HCT116 (cell line): ENCODE results near the gene PRKN. TPM values are rescaled to one million over a fixed set of nuclear protein-coding genes. Genes with fewer than 3 reads are reported as not detected.

Source experiments
- ATAC-seq: fragments of 200-7000 bp; cut with Tn5 transposase; 2 replicates; pipeline ENCODE4 v1.9.1; 2020; ENCODE audit warnings: mild to moderate bottlenecking, moderate library complexity
- BruUV-seq: library from RNA; stranded (reverse); fragments of 400-500 nt; replicated peaks from 2 replicates; lab custom pipeline; 2021; lab: Mats Ljungman, UMichigan
- CTCF ChIA-PET: fragments of 300-600 bp; sonication (Branson Sonifier 250); formaldehyde crosslinking; loops from one replicate; lab custom pipeline; 2021; ENCODE audit warnings: antibody characterized with exemption; lab: Charles Lee
- POLR2A ChIA-PET: fragments of 300-600, 350-600 bp; sonication (Branson Sonifier 250); formaldehyde crosslinking; loops from one replicate; lab custom pipeline; 2021; ENCODE audit warnings: antibody characterized with exemption; lab: Charles Lee
- RAD21 ChIA-PET, 2 experiments: fragments of 300-600 bp; sonication (Branson Sonifier 250); formaldehyde crosslinking; loops; one replicate each; lab custom pipeline; 2023; ENCODE audit warnings: low total read pairs in 2 of 2; ENCODE audit not compliant: uncharacterized antibody in 2 of 2, unreplicated experiment in 2 of 2, low non-redundant PET in 1 of 2; lab: Charles Lee
- DNase-seq: peaks from one replicate; pipeline ENCODE4 v3.0.0-alpha.2; 2010; ENCODE audit warnings: low read depth, low spot score
- H2AFZ ChIP-seq: fragments of 200-600 bp; shearing (Covaris generic), sonication (generic); 2 replicates; pipeline ENCODE4 v1.6.1; 2017; ENCODE audit warnings: low read depth, mixed run types, mixed read lengths, antibody characterized with exemption, low read length; ENCODE audit not compliant: poor library complexity, severe bottlenecking
- H3K27ac ChIP-seq: 2 replicates; pipeline ENCODE4 v1.5.1; 2012; ENCODE audit warnings: low read depth, low read length
- H3K27me3 ChIP-seq: fragments of 200-600 bp; sonication (generic); 2 replicates; pipeline ENCODE4 v1.6.1; 2016; ENCODE audit warnings: mixed run types, low read length, mixed read lengths; ENCODE audit not compliant: insufficient read depth
- H3K36me3 ChIP-seq, 2 experiments: fragments of 200-500 bp in 1 of 2; fragments of 200-600 bp in 1 of 2; sonication (Bioruptor generic) in 1 of 2; sonication (generic) in 1 of 2; 2 replicates each; pipeline versions ENCODE4 v1.5.1 to v1.6.1; 2014 to 2016; ENCODE audit warnings: low read length in 2 of 2, inconsistent platforms in 1 of 2, mixed read lengths in 1 of 2, mixed run types in 1 of 2; ENCODE audit not compliant: insufficient read depth in 2 of 2, control insufficient read depth in 1 of 2
- H3K4me1 ChIP-seq, 2 experiments: fragments of 200-600 bp in 1 of 2; sonication (generic) in 1 of 2; 2 replicates each; pipeline versions ENCODE4 v1.5.1 to v1.6.1; 2012 to 2017; ENCODE audit warnings: low read length in 2 of 2, inconsistent platforms in 1 of 2, mild to moderate bottlenecking in 1 of 2, mixed read lengths in 1 of 2, mixed run types in 1 of 2, moderate library complexity in 1 of 2; ENCODE audit not compliant: insufficient read depth in 2 of 2, control insufficient read depth in 1 of 2
- H3K4me2 ChIP-seq: fragments of 200-600 bp; sonication (generic); 2 replicates; pipeline ENCODE4 v1.6.1; 2017; ENCODE audit warnings: mixed run types, low read length, mixed read lengths
- H3K4me3 ChIP-seq, 2 experiments: fragments of 200-600 bp in 1 of 2; sonication (generic) in 1 of 2; replicated peaks in 1 of 2; 2 replicates each; pipeline ENCODE4 v1.5.1; 2011 to 2016; ENCODE audit warnings: low read length in 2 of 2, control low read depth in 1 of 2, low read depth in 1 of 2, mild to moderate bottlenecking in 1 of 2, mixed read lengths in 1 of 2, mixed run types in 1 of 2
- H3K79me2 ChIP-seq: fragments of 200-600 bp; sonication (generic); 2 replicates; pipeline ENCODE4 v1.6.1; 2017; ENCODE audit warnings: mild to moderate bottlenecking, mixed run types, low read length, moderate library complexity, mixed read lengths; ENCODE audit not compliant: insufficient read depth
- H3K9ac ChIP-seq: fragments of 200-600 bp; sonication (generic); 2 replicates; pipeline ENCODE4 v1.6.1; 2016; ENCODE audit warnings: low read length, mixed read lengths
- H3K9me2 ChIP-seq: fragments of 200-600 bp; sonication (generic), shearing (Covaris generic); 2 replicates; pipeline ENCODE4 v1.6.1; 2017; ENCODE audit warnings: mixed run types, mild to moderate bottlenecking, moderate library complexity; ENCODE audit not compliant: insufficient read depth
- H3K9me3 ChIP-seq, 2 experiments: fragments of 200-500 bp in 1 of 2; fragments of 200-600 bp in 1 of 2; sonication (Bioruptor generic) in 1 of 2; sonication (generic) in 1 of 2; 2 replicates each; pipeline ENCODE4 v1.6.1; 2014 to 2017; ENCODE audit warnings: low read length in 2 of 2, mixed read lengths in 2 of 2, inconsistent platforms in 1 of 2, low read depth in 1 of 2, mild to moderate bottlenecking in 1 of 2, mixed run types in 1 of 2, moderate library complexity in 1 of 2; ENCODE audit not compliant: control insufficient read depth in 1 of 2, insufficient read depth in 1 of 2
- H4K20me1 ChIP-seq: fragments of 200-600 bp; sonication (generic), shearing (Covaris generic); 2 replicates; pipeline ENCODE4 v1.6.1; 2017; ENCODE audit warnings: mixed run types, mild to moderate bottlenecking, moderate library complexity; ENCODE audit not compliant: insufficient read depth
- ATF3 ChIP-seq: IDR thresholded peaks from 2 replicates; pipeline ENCODE4 v1.6.1; 2012
- CBX3 ChIP-seq: IDR thresholded peaks from 2 replicates; pipeline ENCODE4 v1.6.1; 2012; ENCODE audit warnings: low read depth
- CEBPB ChIP-seq: IDR thresholded peaks from 2 replicates; pipeline ENCODE4 v1.6.1; 2012; ENCODE audit warnings: low read depth
- EGR1 ChIP-seq: IDR thresholded peaks from 2 replicates; pipeline ENCODE4 v1.6.1; 2012; ENCODE audit warnings: low read depth
- EZH2 ChIP-seq: fragments of 200-600 bp; sonication (generic); IDR thresholded peaks from 2 replicates; pipeline ENCODE4 v1.6.1; 2017; ENCODE audit warnings: antibody characterized with exemption, mixed run types
- JUND ChIP-seq: IDR thresholded peaks from 2 replicates; pipeline ENCODE4 v1.6.1; 2012
- RAD21 ChIP-seq: IDR thresholded peaks from 2 replicates; pipeline ENCODE4 v1.6.1; 2012; ENCODE audit warnings: low read depth, mild to moderate bottlenecking
- REST ChIP-seq: IDR thresholded peaks from 2 replicates; pipeline ENCODE4 v1.6.1; 2012; ENCODE audit warnings: low read depth
- SIN3A ChIP-seq: IDR thresholded peaks from 2 replicates; pipeline ENCODE4 v1.6.1; 2012; ENCODE audit warnings: low read depth
- SP1 ChIP-seq: IDR thresholded peaks from 2 replicates; pipeline ENCODE4 v1.6.1; 2012; ENCODE audit warnings: low read depth
- YY1 ChIP-seq: IDR thresholded peaks from 2 replicates; pipeline ENCODE4 v1.6.1; 2011; ENCODE audit warnings: low read length, low read depth, moderate library complexity, mild to moderate bottlenecking; ENCODE audit not compliant: insufficient replicate concordance; ENCODE audit errors: extremely low read depth
- ZFX ChIP-seq: fragments of 450-650 bp; IDR thresholded peaks from 2 replicates; pipeline ENCODE4 v1.6.1; 2017
- intact Hi-C: fragments of 100-400 bp; cut with micrococcal nuclease; formaldehyde crosslinking; loops from 2 replicates; pipeline ENCODE4 v1.10.0; 2022
- total RNA-seq: library from RNA; stranded (reverse); gene quantifications from one replicate; pipeline ENCODE4 v1.2.1, GENCODE V29; 2021; ENCODE audit not compliant: unreplicated experiment
- TF ChIP-seq, protein P1 (sequence below): IDR thresholded peaks from 2 replicates; pipeline ENCODE4 v1.6.1; 2011; ENCODE audit warnings: mild to moderate bottlenecking, low read length, moderate library complexity; ENCODE audit not compliant: insufficient replicate concordance; ENCODE audit errors: extremely low read depth

The PRKN gene
- total RNA-seq, 1 experiment from 2014 or later = 2.6 TPM

- Histone ChIP-seq H3K4me1 (no peaks in the 10 kb centered on the region; a peak in 1 of 4 replicates), H3K27ac (no peak overlapping the region), H3K36me3 (no peaks in the 10 kb centered on the region), H3K9me2 (no peaks in the 10 kb centered on the region), H3K4me2 (no peak overlapping the region), H4K20me1 (no peaks in the 10 kb centered on the region), H3K27me3 (no peaks in the 10 kb centered on the region), H3K79me2 (no peaks in the 10 kb centered on the region), H3K4me3 (no peak overlapping the region), H3K9ac (no peak overlapping the region), H3K9me3 (no peaks in the 10 kb centered on the region), H2AFZ (no peak overlapping the region)
- ATAC-seq (no peak), DNase-seq (no peak)
- CTCF ChIA-PET = no interaction called here
- RAD21 ChIA-PET = no interaction called here
- no peak for TF ChIP-seq EZH2
- TF ChIP-seq YY1 = no peak
- TF ChIP-seq, protein P1, sequence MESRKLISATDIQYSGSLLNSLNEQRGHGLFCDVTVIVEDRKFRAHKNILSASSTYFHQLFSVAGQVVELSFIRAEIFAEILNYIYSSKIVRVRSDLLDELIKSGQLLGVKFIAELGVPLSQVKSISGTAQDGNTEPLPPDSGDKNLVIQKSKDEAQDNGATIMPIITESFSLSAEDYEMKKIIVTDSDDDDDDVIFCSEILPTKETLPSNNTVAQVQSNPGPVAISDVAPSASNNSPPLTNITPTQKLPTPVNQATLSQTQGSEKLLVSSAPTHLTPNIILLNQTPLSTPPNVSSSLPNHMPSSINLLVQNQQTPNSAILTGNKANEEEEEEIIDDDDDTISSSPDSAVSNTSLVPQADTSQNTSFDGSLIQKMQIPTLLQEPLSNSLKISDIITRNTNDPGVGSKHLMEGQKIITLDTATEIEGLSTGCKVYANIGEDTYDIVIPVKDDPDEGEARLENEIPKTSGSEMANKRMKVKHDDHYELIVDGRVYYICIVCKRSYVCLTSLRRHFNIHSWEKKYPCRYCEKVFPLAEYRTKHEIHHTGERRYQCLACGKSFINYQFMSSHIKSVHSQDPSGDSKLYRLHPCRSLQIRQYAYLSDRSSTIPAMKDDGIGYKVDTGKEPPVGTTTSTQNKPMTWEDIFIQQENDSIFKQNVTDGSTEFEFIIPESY = no peak
- no peak for TF ChIP-seq JUND
- TF ChIP-seq CBX3 = no peak
- POLR2A ChIA-PET = no interaction called here
- intact Hi-C loops = no loop called here
- BruUV-seq = no TSS peak
Measured at GRCh38 chr6:161494566-161494965, 1233.0 kb downstream of the PRKN start.

DNA sequence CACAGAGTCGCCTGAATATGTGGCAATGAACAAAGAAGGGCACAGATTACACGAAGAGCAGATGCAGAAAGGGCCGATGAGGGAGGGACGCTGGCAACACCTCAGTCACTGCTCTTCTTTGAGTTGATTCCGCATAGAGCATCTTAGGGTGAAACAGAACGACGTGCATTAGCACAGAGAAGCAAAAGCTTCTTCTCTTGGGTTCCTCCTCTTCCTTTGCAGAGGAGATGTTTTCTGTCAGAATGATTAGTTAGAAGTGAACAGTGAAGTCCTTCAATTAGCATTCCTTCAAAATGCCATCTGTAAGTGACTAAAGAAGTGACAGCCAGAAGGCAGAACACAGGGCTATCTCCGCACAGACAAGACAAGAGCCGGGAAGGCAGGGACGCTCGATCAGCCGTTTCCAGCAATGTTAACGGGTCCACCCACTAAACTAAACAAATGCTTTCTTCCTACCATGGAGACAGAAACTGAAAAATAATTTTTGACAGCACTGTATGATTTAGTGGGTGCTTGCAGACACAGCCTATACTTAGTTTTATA lies 1233.9 kb downstream of the PRKN start:
- no peak overlapping the region for H3K27ac ChIP-seq
- no peaks in the 10 kb centered on the region for H3K79me2 ChIP-seq
- CTCF ChIA-PET = no interaction called here
- DNase-seq (no peak), ATAC-seq (no peak)
- no peaks in the 10 kb centered on the region for H4K20me1 ChIP-seq
- H3K4me1 ChIP-seq = no peaks in the 10 kb centered on the region; a peak in 1 of 4 replicates
- intact Hi-C loops = no loop called here
- no TSS peak for BruUV-seq
- no peaks in the 10 kb centered on the region for H3K9me2 ChIP-seq
- H3K4me2 ChIP-seq = no peak overlapping the region
- H3K36me3 ChIP-seq = no peaks in the 10 kb centered on the region
- H3K9ac ChIP-seq = no peak overlapping the region
- H3K4me3 ChIP-seq = no peak overlapping the region
- no peak overlapping the region for H2AFZ ChIP-seq
- H3K27me3 ChIP-seq = no peaks in the 10 kb centered on the region
- POLR2A ChIA-PET = no interaction called here
- H3K9me3 ChIP-seq = no peaks in the 10 kb centered on the region
- RAD21 ChIA-PET = no interaction called here
- TF ChIP-seq ZFX = no peak
- TF ChIP-seq RAD21 = no peak
- TF ChIP-seq CEBPB = no peak
- TF ChIP-seq ATF3 = no peak
- TF ChIP-seq, protein P1 = no peak
- TF ChIP-seq SP1 = no peak
- no peak for TF ChIP-seq SIN3A
- TF ChIP-seq JUND = no peak
- no peak for TF ChIP-seq EZH2
- TF ChIP-seq REST = no peak
- no peak for TF ChIP-seq EGR1
